Progenitor cell of endocrine pancreas (in vitro differentiated cells): Measurements from ENCODE around the gene ABCB4. TPM values are rescaled to one million over a fixed set of nuclear protein-coding genes. Genes with fewer than 3 reads are reported as not detected.

Source experiments
- DNase-seq: peaks from one replicate; pipeline ENCODE4 v3.0.0; 2021; ENCODE audit warnings: low spot score; ENCODE audit not compliant: unreplicated experiment
- H3K27ac Mint-ChIP-seq: 2 replicates; pipeline ENCODE4 v1.8.0; 2021; ENCODE audit warnings: mild to moderate bottlenecking, moderate library complexity, mixed read lengths
- H3K27me3 Mint-ChIP-seq: 2 replicates; pipeline ENCODE4 v1.8.0; 2021; ENCODE audit warnings: mixed read lengths
- H3K36me3 Mint-ChIP-seq: 2 replicates; pipeline ENCODE4 v1.8.0; 2022; ENCODE audit warnings: mixed read lengths; ENCODE audit not compliant: insufficient read depth
- H3K4me1 Mint-ChIP-seq: 2 replicates; pipeline ENCODE4 v1.8.0; 2021; ENCODE audit warnings: low read depth, mixed read lengths
- H3K4me3 Mint-ChIP-seq: 2 replicates; pipeline ENCODE4 v1.8.0; 2021; ENCODE audit warnings: low read depth, mild to moderate bottlenecking, moderate library complexity, mixed read lengths
- H3K9me3 Mint-ChIP-seq: 2 replicates; pipeline ENCODE4 v1.8.0; 2021; ENCODE audit warnings: low read depth, mixed read lengths
- total RNA-seq: library from RNA; stranded (reverse); gene quantifications from 2 replicates; pipeline ENCODE4 v1.2.1, GENCODE V29; 2021
- TF ChIP-seq, protein P1 (sequence below): fragments of 200-600 bp; sonication (generic); IDR thresholded peaks from one replicate; pipeline ENCODE4 v1.5.0; 2021; ENCODE audit warnings: antibody characterized with exemption, mild to moderate bottlenecking; ENCODE audit not compliant: unreplicated experiment

The ABCB4 gene
- total RNA-seq, 1 donor from 2014 or later = 0.65 TPM

DNA sequence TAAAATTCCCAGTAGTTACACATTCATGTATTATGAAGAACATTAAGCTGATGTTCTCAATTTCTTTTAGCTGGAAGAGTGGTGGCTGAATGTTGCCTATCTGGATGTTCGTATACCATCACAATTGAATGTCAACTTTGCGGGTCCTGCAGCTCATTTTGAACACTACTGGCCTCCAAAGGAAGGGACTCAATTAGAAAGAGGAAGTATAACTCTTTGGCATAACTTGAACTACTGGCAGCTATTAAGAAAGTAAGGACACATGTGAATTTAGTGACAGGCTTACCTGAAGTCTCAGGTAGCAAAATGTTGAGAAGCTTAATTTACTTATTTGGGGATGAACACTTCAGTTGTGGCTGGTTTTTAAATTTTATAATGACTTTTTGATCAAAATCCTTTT, 114.2 kb downstream of the ABCB4 start:
- H3K4me3 Mint-ChIP-seq = no peak overlapping the region
- no peaks in the 10 kb centered on the region for H3K4me1 Mint-ChIP-seq
- TF ChIP-seq, protein P1, sequence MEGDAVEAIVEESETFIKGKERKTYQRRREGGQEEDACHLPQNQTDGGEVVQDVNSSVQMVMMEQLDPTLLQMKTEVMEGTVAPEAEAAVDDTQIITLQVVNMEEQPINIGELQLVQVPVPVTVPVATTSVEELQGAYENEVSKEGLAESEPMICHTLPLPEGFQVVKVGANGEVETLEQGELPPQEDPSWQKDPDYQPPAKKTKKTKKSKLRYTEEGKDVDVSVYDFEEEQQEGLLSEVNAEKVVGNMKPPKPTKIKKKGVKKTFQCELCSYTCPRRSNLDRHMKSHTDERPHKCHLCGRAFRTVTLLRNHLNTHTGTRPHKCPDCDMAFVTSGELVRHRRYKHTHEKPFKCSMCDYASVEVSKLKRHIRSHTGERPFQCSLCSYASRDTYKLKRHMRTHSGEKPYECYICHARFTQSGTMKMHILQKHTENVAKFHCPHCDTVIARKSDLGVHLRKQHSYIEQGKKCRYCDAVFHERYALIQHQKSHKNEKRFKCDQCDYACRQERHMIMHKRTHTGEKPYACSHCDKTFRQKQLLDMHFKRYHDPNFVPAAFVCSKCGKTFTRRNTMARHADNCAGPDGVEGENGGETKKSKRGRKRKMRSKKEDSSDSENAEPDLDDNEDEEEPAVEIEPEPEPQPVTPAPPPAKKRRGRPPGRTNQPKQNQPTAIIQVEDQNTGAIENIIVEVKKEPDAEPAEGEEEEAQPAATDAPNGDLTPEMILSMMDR = no peak
- H3K27me3 Mint-ChIP-seq = no peaks in the 10 kb centered on the region
- H3K36me3 Mint-ChIP-seq = peaks cover 23% of the 10 kb centered on the region
- H3K9me3 Mint-ChIP-seq = peaks cover 8% of the 10 kb centered on the region
- no peak for DNase-seq
- no peak overlapping the region for H3K27ac Mint-ChIP-seq

DNA sequence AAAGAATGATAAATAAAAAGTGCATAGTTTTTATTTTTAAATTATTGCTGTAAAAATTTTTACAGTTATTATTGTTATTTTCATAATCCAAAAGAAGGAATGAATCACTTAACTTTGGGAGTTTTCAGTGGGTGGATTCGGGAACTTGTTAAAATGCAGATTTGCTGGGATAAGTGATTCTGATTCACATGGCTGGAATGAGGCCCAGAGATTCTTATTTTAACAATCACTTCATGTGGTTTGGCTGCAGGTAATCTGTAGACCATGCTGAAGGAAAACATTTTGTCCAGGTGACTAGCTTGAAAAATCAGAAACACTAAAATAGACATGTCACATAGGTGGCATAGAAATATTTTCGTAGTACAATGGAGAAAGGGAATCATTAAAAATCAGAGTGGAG, 116.1 kb downstream of the ABCB4 start:
- Mint-ChIP-seq H3K27me3 (no peaks in the 10 kb centered on the region), H3K4me1 (no peaks in the 10 kb centered on the region), H3K27ac (no peak overlapping the region), H3K4me3 (no peak overlapping the region), H3K36me3 (peaks cover 39% of the 10 kb centered on the region), H3K9me3 (peaks cover 16% of the 10 kb centered on the region)
- no peak for DNase-seq
- TF ChIP-seq, protein P1 = no peak

DNA sequence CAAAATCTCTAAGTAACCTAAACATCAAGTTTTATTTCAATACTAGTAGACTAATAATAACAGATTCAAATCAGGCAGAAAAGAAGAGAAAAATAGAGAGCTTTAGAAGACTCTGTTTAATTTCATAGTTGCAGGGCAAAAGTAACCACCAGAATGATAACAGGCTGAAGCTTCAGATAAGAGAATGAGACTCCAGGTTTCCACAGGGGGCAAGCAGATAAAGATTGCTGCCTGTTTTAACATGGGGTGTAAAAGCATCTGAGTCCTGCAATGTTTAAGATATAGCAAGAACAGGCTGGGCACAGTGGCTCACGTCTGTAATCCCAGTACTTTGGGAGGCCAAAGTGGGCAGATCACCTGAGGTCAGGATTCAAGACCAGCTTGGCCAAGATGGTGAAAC, 119.0 kb downstream of the ABCB4 start:
- no peak for DNase-seq
- Mint-ChIP-seq H3K9me3 (peaks cover 19% of the 10 kb centered on the region), H3K36me3 (peaks cover 60% of the 10 kb centered on the region), H3K27ac (no peak overlapping the region), H3K27me3 (no peaks in the 10 kb centered on the region), H3K4me3 (no peak overlapping the region), H3K4me1 (no peaks in the 10 kb centered on the region)
- TF ChIP-seq, protein P1 = no peak

DNA sequence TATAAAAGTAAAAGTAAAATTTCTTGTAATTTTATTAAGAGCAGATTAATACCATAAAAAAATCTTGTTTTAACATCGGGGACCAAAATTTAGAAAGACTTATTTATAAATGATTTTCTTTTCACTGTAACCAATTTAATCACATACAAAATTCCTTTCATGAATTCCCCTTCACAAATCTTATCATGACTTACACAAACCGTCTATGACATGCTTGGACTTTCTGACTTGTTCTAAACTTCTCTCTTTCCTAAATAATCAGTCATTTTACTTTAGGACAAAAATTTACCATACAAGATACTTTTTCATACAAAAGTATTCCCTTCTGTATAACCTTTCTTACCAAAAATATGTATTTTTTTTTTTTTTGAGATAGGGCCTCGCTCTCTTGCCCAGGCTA, 120.7 kb downstream of the ABCB4 start:
- DNase-seq = no peak
- H3K4me3 Mint-ChIP-seq = no peak overlapping the region

More for the DNA sequence above, 120.7 kb downstream of the ABCB4 start:
- H3K4me1 Mint-ChIP-seq = no peaks in the 10 kb centered on the region
- TF ChIP-seq, protein P1 = no peak
- H3K27me3 Mint-ChIP-seq = no peaks in the 10 kb centered on the region
- H3K9me3 Mint-ChIP-seq = peaks cover 26% of the 10 kb centered on the region
- H3K36me3 Mint-ChIP-seq = peaks cover 71% of the 10 kb centered on the region
- no peak overlapping the region for H3K27ac Mint-ChIP-seq

Other genes starting within 250 kb of the ABCB4 start
- gene CROT, start 130.0 kb downstream of the ABCB4 start, total RNA-seq = 18.1 and 20.9 TPM in 2 replicates
- 0.48 and 0.69 TPM in 2 replicates for gene ABCB1, start 125.2 kb upstream of the ABCB4 start, total RNA-seq
- 0.13 and 0.24 TPM in 2 replicates for gene RUNDC3B, start 152.7 kb upstream of the ABCB4 start, total RNA-seq